ENCODE data around the gene GCLM.
A peak's percentile ranks its signal among the peaks of the same experiment; 100 is the strongest.

DNA sequence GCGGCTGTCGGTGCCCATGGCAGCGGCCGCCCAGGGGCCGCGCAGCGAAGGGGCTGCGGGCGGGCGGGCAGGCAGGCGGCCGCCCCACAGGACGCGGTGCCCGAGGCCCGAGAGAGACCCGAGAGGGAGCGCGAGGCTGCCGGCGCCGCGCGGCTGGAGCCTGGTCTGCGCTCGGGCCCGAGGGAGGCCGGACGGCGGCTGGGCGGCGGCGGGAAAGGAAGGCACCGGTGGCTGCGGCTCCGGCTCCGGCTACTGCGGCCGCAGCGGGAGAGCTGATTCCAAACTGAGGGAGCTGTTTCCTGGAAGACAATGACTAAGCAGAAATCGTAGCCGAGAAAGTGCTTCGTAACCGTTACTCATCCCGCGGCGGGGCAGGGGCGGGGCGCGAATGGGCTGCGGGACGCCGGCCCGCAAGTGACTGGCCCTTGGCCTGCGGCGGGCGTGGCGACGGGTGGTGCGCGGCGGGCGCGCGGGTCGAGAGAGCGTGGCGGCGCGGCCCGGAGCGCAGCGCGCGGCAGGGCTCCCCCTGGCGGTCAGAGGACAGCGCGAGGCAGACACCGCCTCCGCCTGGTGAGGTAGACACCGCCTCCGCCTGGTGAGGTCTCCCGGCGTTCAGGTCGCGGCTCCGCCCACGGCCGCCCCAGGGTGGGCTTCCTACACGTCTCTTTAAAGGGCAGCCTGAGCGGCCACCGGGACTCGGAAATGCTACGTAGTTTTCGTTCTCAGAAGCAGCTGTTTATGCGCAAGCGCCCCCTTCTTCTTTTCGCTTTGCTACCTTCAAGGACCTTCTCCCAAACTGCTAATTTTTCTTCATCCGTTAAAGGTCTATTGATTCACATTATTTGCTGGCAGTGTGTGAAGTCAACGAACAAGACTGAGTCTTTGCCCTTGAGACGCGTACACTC is at the start of gene GCLM:
- TF ChIP-seq, protein P1, sequence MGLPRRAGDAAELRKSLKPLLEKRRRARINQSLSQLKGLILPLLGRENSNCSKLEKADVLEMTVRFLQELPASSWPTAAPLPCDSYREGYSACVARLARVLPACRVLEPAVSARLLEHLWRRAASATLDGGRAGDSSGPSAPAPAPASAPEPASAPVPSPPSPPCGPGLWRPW (IDR thresholded peaks at IDR 0.05) = no peak
- TF ChIP-seq, protein P2, sequence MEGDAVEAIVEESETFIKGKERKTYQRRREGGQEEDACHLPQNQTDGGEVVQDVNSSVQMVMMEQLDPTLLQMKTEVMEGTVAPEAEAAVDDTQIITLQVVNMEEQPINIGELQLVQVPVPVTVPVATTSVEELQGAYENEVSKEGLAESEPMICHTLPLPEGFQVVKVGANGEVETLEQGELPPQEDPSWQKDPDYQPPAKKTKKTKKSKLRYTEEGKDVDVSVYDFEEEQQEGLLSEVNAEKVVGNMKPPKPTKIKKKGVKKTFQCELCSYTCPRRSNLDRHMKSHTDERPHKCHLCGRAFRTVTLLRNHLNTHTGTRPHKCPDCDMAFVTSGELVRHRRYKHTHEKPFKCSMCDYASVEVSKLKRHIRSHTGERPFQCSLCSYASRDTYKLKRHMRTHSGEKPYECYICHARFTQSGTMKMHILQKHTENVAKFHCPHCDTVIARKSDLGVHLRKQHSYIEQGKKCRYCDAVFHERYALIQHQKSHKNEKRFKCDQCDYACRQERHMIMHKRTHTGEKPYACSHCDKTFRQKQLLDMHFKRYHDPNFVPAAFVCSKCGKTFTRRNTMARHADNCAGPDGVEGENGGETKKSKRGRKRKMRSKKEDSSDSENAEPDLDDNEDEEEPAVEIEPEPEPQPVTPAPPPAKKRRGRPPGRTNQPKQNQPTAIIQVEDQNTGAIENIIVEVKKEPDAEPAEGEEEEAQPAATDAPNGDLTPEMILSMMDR (IDR thresholded peaks at IDR 0.05) = peak; percentile 87
- TF ChIP-seq RFX5 (IDR thresholded peaks at IDR 0.05) (no peak), CEBPB (IDR thresholded peaks at IDR 0.05) (no peak), REST (IDR thresholded peaks at IDR 0.05) (no peak)

Measured in A549 (cell line).